ENCODE results near the gene YAP1.

The YAP1 gene

DNA sequence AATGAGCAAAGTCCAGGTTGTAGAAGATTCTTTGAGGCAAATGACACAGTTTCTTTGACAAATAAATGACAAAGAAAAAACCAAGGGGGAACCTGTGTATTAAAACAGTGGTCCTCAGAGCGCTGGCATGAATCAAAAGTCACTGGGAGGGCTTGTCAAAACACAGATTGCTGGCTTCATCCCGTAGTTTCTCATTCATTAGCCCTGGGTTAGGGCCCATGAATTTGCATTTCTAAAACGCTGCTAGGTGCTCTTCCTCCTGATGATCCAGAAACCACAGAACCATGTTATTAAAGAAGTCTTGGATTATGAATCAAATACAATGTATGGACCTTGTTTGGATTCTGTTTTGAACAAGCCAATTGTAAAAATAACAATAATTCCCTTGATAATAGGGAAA, 92.7 kb downstream of the YAP1 start:
- DNase-seq = no peak

DNA sequence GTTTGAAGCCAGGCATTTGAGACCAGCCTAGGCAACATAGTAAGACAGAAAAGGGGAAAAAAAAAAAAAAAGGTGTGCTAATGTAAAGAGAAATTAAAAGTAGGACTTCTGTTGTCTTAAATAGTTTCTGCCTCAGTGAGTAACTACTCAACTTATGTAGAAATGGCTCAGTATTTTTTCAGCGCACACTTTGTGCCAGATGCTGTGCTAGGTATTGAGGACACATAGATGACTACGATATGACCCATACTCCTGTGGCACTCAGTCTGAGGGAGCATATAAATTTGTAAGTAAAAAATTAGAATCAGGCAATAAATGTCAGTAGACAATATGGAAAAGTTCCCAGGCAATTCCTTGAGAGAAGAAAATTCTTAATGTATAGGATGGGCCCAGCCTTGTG, 93.9 kb downstream of the YAP1 start:
- no peak for DNase-seq

DNA sequence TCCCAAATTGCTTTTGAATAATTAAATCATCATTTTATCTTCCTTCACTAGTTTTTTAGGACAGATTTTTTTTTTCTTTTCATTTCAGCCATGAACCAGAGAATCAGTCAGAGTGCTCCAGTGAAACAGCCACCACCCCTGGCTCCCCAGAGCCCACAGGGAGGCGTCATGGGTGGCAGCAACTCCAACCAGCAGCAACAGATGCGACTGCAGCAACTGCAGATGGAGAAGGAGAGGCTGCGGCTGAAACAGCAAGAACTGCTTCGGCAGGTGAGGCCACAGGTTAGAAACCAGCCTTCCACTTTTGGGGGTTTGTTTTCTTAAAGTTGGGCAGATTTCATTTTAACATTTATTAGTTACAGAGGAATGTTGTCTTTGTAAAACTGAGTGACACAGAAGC, 95.6 kb downstream of the YAP1 start:
- DNase-seq = no peak

DNA sequence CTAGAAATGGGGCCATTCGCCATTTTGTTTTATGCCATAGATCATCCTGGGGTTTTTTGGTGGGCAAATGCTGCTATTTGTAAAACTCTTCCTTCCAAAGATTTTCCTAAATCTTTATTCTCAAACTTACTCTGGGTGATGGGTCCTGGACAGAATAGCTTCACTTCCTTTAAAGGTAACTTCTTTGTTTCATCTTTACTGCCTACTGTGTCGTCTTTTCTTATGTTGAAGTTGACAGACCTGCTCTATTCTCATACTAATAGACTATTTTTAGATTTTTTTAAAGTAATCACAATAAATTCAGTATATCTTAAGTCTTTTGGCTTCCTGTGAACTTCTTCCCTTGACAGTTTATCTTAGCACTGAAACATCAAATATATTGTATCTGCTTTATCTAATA, 98.6 kb downstream of the YAP1 start:
- no peak for DNase-seq

DNA sequence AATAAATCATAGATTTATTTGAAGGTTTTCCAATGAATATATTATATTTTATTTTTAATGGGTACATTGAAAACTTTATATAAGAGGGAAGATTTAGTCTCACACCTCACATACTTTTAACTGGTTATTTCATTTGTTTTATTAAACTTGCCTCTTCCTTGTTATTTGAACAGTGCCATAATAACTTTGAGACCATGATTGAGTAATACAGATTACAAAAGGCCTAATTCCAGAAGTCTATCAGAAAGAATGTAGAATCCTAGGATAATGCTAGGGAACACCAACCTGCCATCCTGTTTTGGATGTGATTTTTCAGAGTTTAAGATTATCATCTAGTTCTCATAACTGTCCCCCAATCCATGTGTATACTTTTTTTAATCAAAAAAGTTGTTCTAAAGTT, 104.4 kb downstream of the YAP1 start:
- DNase-seq = no peak

DNA sequence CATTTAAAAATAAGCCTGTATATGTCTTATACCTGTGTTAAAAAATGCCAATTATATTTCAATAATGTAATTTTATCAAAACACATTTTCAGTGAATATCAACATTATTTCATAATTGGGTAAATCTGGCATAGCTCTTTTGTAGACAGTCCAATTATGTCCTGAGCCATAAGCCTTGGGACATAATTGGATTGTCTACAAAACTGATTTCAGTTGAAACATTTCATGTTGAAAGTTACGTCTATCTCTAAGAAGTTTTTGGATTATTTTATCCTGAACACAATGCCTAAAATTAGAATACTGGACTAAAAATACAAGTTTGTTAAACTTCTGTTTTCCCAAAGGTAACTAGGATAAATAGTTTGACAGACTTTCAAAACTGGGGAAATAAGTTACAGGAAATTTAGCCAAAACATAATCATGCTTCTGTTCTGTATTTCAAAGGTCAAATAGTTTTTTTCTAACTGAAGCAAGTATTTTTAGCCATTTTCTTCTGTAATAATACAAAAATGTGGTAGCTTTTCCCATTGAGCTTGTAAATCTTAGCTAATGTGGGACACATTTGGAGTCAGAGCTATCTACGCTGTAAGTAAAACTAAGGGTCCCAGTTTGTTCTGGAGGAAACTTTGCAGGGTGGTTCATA, 106.3 kb downstream of the YAP1 start:
- no peak for DNase-seq

DNA sequence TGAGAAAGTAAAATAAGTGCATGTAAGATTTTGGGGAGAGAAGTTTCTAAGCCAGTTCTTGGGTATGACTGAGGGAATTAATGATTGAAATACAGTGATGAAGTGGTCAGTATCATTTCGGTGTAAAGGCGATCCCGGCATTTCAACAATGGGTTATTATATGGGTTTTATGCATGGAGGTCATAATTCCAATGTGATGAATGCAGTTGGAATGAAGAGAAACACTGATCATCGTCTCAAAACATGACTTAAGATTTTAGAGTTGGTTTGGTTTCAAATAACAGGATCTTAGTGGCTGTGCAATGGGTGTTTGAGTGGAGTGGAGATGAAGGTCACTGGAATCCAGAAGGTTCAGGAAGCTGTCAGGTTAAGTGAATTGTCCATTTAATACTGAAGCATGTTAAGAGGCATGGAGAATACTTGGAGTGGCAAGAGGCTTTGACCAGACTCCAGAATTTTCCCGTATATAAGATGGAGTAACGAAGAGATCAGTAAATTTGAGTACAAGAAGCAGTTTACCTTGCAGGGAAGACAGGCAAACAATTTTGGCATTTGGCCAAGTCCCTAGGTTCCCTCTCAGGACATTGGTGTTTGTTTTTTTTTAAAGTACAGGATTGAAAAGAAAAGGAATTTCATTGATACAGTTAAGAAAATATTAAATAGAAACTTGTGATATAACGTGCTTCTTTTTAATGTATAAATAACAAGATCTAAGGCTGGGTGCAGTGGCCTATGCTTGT, 110.7 kb downstream of the YAP1 start:
- no peak for DNase-seq

DNA sequence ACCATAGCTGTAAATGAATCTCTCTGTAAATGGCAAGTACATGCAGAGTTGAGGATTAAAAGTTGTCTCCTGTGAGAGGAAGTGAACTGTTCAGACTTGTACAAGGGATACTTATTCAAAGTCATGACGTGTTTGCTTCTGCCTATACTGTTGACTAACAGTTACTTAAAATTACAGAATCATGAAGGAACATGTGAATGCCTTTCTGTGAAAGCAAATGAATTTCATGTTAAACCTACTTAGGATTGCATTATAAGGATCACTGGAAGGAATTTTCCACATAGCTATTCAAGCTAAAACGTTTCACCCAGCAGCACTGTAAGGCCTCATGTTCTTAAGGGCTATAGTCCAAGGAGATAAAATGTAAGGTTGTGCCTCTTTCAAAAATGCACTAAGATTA, 113.6 kb downstream of the YAP1 start:
- DNase-seq = no peak

DNA sequence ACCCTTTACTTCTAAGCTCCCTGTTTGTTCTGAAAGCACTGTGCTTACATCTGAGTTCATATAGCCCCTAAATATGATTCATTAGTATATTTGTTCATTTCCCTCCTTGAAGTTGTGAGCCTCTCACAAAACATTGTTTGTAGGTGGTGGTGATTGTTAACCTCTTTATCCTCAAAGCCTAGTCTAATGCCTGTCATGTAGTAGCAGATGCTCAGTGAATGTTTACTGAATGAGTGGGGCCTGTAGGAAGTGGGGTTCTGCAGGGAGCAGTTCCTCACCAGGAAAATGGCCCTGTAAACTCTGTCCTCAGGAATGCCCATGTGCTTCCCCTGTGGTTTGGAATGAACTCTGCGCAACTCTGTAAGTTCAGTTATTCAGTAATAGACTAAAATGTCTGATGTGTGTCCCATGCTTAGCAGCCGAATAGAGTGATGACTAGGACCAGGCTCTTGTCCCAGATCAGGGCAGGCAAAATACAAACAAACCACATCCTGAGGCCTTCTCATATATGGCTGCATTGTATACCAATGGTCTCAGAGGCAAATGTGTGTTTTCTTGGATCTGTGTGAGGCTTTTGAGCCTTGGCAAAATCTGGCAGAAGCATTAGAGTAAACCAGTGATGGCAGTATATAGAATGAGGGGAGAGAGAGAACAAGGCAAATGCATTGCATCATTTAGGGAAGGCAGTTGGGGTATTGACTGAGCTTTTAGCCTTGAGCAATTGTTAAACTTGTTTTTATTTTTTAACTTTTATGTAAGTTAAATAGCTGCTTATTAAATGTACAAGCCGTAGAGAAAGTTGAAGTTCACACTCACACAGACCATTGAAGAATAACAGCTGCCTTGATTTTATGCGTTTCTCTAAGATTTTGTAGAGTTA, 115.7 kb downstream of the YAP1 start:
- DNase-seq = no peak

DNA sequence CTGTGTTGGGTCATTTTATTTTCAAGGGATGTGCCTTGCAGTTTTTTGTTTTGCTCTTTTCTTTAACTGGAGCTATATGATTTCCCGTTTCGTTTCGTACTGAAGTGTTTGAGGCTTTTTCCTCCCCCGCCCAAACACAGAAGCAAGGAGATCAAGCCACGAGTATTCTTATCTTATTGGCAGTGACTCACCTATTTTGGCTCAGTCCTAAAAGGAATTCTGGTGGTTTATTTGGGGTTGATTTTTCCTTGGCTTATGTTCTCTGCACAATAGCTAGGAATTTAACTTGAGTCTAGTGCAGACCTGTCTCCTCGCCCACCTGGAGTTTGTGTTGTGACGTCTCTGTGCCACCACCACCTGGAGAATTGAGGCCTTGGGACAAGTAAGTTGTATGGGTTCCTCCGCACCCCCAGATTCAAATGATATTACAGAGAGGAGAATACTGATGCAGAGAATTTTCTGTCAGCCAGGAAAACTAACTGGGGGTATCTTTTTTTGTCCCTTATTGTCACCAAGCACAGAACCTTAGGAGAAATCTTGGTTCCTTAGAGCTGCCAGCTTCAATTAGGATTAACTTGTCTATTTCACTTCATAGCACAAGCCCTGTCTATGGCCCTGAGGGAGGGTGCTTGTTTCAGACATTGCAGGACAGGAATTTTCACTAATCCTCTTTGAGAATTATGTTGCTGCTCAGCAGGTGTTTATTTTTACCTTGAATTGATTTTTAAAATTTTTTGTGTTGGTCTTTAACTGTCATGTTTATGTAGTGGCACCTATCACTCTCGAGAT, 116.6 kb downstream of the YAP1 start:
- no peak for DNase-seq

DNA sequence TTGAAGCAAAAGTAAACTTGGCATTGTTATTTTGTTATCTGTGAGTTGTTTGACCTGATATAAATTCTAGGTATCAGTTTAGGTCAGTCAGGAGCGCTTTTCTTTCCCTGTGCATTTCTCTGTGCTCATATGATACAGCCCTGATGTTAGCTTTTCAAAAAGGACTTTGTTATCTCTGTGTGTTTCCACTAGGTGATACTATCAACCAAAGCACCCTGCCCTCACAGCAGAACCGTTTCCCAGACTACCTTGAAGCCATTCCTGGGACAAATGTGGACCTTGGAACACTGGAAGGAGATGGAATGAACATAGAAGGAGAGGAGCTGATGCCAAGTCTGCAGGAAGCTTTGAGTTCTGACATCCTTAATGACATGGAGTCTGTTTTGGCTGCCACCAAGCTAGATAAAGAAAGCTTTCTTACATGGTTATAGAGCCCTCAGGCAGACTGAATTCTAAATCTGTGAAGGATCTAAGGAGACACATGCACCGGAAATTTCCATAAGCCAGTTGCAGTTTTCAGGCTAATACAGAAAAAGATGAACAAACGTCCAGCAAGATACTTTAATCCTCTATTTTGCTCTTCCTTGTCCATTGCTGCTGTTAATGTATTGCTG, 119.4 kb downstream of the YAP1 start:
- DNase-seq = no peak

DNA sequence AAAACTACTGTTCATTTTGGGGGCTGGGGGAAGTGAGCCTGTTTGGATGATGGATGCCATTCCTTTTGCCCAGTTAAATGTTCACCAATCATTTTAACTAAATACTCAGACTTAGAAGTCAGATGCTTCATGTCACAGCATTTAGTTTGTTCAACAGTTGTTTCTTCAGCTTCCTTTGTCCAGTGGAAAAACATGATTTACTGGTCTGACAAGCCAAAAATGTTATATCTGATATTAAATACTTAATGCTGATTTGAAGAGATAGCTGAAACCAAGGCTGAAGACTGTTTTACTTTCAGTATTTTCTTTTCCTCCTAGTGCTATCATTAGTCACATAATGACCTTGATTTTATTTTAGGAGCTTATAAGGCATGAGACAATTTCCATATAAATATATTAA, 119.9 kb downstream of the YAP1 start:
- no peak for DNase-seq

DNA sequence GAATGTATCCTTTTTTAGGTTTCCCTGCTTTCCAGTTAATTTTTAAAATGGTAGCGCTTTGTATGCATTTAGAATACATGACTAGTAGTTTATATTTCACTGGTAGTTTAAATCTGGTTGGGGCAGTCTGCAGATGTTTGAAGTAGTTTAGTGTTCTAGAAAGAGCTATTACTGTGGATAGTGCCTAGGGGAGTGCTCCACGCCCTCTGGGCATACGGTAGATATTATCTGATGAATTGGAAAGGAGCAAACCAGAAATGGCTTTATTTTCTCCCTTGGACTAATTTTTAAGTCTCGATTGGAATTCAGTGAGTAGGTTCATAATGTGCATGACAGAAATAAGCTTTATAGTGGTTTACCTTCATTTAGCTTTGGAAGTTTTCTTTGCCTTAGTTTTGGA, 120.7 kb downstream of the YAP1 start:
- no peak for DNase-seq

DNA sequence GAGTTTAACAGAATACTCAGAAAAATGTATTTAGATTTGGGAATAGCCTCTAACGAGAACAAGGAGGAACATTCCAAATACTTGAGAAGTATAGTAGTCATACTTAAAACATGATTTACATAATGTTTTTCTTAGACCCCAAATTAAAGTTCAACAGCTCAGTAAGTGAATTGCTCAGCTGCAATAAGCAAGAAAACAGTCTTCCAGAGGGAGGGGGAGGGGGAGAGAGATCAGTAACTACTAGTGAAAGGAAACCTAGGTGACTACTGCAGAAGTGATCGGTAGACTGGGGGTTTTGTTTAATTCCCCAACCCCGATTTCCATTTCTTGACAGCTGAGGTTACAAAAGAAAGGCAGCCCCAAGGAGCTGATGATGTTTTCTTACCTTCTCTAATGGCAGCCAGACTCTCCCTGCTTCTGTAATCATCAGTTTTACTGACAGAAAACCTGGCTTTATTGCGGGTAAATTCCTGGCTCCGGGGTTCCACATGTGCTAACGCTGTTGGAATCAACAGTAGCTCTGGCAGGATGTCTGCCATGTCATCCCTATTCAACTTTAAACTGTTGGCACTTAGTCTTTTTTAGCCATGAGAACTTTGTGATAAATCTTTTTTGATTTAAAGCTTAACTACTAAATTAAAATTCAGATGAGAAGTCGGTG, 124.7 kb downstream of the YAP1 start:
- no peak for DNase-seq

DNA sequence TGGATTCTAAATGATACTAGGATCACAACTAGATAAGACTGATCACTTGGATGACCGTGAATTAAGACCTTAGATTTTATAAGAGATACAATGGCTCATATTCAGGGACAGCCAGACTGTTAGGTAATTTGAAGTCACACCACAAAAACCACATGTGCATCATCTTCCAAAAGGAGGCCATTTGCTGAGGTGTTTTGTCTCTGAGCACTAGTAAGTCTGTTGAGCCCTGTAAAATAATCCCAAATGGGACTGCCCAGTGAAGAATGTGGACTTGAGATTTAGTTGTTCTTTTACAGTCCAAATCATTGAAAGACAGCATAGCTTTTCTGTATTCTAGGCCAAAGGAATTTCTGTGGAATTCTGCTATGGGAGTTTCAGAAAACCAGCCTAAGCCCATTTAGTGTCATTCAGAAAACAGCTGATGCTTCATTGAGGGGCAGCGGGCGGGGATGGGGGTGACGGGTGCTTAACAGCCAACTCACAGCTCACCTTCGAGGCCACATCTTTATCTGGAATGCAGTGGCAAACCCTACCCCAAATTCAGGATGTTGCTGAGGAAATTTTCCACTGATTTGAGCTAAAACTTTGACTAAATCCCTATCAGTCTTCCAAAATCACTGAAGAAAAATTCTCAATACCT, 127.0 kb downstream of the YAP1 start:
- DNase-seq = no peak

DNA sequence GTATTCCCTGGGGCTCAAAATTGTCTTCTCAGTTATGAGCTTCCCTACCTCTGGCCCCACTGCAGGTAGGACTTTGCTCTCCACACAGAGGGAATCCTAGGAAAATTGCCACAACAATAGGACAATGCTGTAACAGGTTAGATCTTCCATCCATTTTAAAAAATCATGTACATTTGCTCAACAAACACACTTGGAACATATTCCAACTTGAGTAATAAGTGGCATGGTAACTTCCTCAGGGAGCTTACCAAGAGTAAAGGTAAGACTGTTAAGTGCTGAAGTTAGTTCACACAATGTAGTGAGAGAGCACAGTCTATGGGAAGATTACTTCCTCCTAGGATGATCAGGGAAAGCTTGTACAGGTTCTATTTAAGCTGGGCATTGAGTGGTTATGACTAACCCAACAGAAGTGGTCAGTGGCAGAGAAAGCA, 128.2 kb downstream of the YAP1 start:
- no peak for DNase-seq

DNA sequence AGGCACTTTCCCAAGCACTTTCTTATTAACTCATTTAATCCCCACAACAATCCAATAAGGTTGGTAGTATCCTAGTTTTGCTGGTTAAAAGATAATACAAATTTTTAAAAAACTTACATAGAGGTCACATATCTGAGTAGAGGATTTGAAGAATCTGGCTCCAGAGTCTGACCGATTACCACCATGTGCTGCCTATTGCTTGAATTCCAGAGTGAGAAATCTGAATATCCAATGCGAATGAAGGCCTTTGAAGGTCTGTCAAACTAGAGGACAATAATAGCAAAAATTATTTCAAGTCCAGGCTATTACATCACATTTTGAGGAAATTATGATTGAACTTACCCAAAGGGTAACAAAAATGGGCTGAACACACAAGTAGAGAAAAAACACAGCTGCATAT, 129.2 kb downstream of the YAP1 start:
- DNase-seq = no peak

DNA sequence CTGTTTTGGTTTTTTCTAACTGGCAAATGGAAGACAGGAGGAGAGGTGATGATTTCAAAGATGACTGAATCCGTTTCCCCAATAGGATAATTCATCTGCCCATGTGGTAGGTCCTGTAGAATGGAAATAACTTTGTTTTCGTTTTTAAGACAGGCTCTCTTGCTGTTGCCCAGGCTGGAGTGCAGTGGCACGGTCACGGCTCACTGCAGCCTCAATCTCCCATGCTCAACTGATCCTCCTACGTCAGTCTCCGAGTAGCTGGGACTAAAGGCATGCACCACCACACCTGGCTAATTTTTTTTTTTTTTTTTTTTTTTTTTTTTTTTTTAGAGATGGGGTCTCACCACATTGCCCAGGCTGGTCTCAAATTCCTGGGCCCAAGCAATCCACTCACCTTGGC, 129.7 kb downstream of the YAP1 start:
- DNase-seq = no peak

DNA sequence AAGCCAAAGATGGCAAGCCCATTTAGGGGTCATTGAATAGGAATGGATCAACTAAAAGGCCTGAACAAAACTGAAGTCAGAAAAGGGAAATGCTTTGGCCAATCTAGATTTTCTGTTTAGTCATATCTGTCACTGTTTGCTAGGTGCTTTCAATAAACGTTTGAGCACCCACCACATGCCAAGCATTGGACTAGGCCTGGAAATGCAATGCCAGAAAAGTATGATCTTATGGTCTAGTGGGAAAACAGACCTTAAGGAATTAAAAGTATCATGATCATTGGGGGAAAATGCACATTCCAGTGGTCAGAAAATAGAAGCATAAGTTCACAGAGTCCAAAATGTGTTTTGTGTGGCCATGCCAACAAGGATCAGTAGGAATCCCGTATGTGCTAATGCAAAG, 130.3 kb downstream of the YAP1 start:
- no peak for DNase-seq

DNA sequence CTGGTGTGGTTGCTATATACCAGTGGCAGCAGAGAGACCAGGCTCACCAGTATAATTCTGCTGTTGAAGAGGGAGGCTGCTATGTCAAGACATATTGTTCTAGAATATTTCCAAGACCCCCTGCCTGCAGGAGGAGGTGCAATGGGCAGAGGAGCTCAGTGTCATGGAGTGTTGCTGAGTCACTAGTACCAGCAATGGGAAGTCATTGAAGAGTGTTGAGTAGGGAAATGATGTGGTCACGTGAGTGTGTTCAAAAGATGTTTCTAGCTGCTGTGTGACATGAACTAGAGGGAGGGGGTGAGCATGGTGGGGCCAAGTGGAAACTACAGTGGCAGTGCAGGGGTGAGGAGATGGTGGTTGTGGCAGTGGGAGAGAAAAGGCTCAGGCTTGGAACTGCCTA, 130.8 kb downstream of the YAP1 start:
- no peak for DNase-seq

DNA sequence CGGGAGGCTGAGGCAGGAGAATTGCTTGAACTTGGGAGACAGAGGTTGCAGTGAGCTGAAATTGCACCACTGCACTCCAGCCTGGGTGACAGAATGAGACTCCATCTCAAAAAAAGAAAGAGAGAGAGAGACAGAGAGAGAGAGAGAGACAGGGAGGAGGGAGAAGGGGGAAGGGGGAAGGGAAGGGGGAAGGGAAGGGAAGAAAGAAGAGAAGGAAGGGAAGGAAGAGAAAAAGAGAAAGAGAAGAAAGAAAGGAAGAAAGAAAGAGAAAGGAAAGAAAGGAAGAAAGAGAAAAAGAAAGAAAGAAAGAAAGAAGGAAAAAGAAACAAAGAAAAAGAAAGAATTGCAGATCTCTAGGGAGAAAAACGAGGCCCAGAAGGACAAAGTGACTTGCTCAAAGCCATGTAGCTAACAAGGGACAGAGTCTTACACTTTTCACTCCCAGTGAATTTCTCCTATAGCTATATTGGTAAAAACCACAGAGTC, 133.2 kb downstream of the YAP1 start:
- no peak for DNase-seq

All from SHP77 (cell line).